Panc1 (cell line): Measurements from ENCODE around the gene BCAN. TPM values are rescaled to one million over a fixed set of nuclear protein-coding genes. Genes with fewer than 3 reads are reported as not detected.
A peak's percentile ranks its signal among the peaks of the same experiment; 100 is the strongest.

Experiments used
- ATAC-seq: fragments of 200-7000 bp; cut with Tn5 transposase; 2 replicates; pipeline ENCODE4 v1.9.1; 2020; ENCODE audit warnings: mild to moderate bottlenecking, moderate library complexity
- BruUV-seq: library from RNA; stranded (reverse); fragments of 400-500 nt; replicated peaks from 2 replicates; lab custom pipeline; 2021; lab: Mats Ljungman, UMichigan
- CTCF ChIA-PET: fragments of 300-600 bp; sonication (Branson Sonifier 250); formaldehyde crosslinking; loops from one replicate; lab custom pipeline; 2022; ENCODE audit warnings: antibody characterized with exemption; lab: Charles Lee
- POLR2A ChIA-PET: fragments of 300-600 bp; sonication (Branson Sonifier 250); formaldehyde crosslinking; loops from one replicate; lab custom pipeline; 2022; ENCODE audit warnings: antibody characterized with exemption; lab: Charles Lee
- DNase-seq: peaks from one replicate; pipeline ENCODE4 v3.0.0-alpha.2; 2010; ENCODE audit warnings: low read depth, low spot score
- H3K27ac ChIP-seq: 2 replicates; pipeline ENCODE4 v1.5.1; 2011; ENCODE audit warnings: mild to moderate bottlenecking, low read length, inconsistent platforms
- H3K27me3 ChIP-seq: fragments of 200-500 bp; sonication (Bioruptor generic); 2 replicates; pipeline ENCODE4 v1.6.0; 2014; ENCODE audit warnings: low read length, inconsistent platforms; ENCODE audit not compliant: control insufficient read depth, insufficient read depth
- H3K36me3 ChIP-seq: fragments of 200-500 bp; sonication (Bioruptor generic); 2 replicates; pipeline ENCODE4 v1.5.1; 2014; ENCODE audit warnings: inconsistent platforms, mild to moderate bottlenecking, low read length, moderate library complexity; ENCODE audit not compliant: control insufficient read depth, insufficient read depth
- H3K4me1 ChIP-seq: 2 replicates; pipeline ENCODE4 v1.5.1; 2011; ENCODE audit warnings: inconsistent platforms, mild to moderate bottlenecking, low read length, moderate library complexity; ENCODE audit not compliant: control insufficient read depth, insufficient read depth
- H3K4me3 ChIP-seq, 2 experiments: 2 replicates each; pipeline ENCODE4 v1.5.1; 2011 to 2012; ENCODE audit warnings: low read depth in 2 of 2, low read length in 2 of 2, mild to moderate bottlenecking in 2 of 2, inconsistent platforms in 1 of 2, moderate library complexity in 1 of 2
- H3K9me3 ChIP-seq: fragments of 200-500 bp; sonication (Bioruptor generic); 2 replicates; pipeline ENCODE4 v1.5.1; 2014; ENCODE audit warnings: low read depth, mild to moderate bottlenecking, inconsistent platforms, low read length, moderate library complexity; ENCODE audit not compliant: control insufficient read depth, insufficient read depth
- POLR2AphosphoS5 ChIP-seq: IDR thresholded peaks from 2 replicates; pipeline ENCODE4 v1.6.1; 2012; ENCODE audit warnings: mild to moderate bottlenecking, low read depth, low read length, moderate library complexity
- SIN3A ChIP-seq: IDR thresholded peaks from 2 replicates; pipeline ENCODE4 v1.6.1; 2012; ENCODE audit warnings: low read depth, mild to moderate bottlenecking, low read length, moderate library complexity, borderline replicate concordance; ENCODE audit not compliant: insufficient read depth
- TCF7L2 ChIP-seq: IDR thresholded peaks from 2 replicates; pipeline ENCODE4 v1.6.1; 2011; ENCODE audit warnings: mild to moderate bottlenecking, low read depth, low read length, inconsistent platforms
- in situ Hi-C: cut with HindIII; loops from 2 replicates; pipeline ENCODE4 v1.10.0; 2016; ENCODE audit warnings: low sequenced_read_pairs, low pct_unique_long_range_greater_than_20kb
- intact Hi-C: fragments of 100-400 bp; cut with micrococcal nuclease; formaldehyde crosslinking; loops from one replicate; pipeline ENCODE4 v1.10.0; 2022; ENCODE audit not compliant: unreplicated experiment
- total RNA-seq: library from RNA; stranded (reverse); gene quantifications from one replicate; pipeline ENCODE4 v1.2.1, GENCODE V29; 2021; ENCODE audit not compliant: unreplicated experiment
- TF ChIP-seq, protein P1 (sequence below): fragments of 450-650 bp; IDR thresholded peaks from 2 replicates; pipeline ENCODE4 v1.5.1; 2017; ENCODE audit warnings: mild to moderate bottlenecking
- TF ChIP-seq, protein P2 (sequence below), 2 experiments: IDR thresholded peaks; 2 replicates each; pipeline ENCODE4 v1.6.1; 2011 to 2012; ENCODE audit warnings: low read depth in 2 of 2, control low read depth in 1 of 2, low read length in 1 of 2, mild to moderate bottlenecking in 1 of 2, moderate library complexity in 1 of 2; ENCODE audit not compliant: insufficient read depth in 1 of 2

The BCAN gene
- total RNA-seq, 1 experiment from 2014 or later: 0.57 TPM

DNA sequence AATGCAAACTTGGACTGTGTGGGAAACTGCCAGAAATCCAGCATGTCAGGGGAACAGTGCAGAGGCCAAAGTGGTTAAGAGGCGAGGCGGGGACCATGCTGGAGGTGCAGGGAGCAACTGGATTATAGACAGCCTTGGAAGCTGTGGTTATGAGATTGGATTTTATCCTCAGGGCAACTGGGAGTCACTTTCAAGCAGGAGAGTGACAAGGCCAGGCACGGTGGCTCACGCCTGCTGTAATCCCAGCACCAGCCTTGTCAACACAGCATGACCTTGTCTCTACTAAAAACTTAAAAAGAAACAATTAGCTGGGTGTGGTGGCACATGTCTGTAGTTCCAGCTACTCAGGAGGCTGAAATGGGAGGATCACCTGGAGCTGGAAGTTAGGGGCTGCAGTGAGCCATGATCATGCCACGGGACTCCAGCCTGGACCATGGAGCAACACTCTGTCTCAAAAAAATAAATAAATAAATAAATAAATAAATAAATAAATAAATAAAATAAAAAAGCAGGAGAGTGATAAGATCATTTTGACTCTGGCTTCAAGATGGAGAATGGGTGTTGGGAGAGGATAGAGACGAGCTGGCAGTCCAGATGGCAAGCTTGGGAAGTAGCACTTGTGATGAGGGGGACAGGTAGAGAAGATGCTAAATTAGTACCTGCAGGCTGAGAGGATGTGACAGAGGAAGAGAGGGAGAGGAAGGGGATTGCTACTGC, 19.2 kb upstream of the BCAN start:
- ATAC-seq (no peak), DNase-seq (no peak)
- Histone ChIP-seq H3K27me3 (peaks cover 2% of the 10 kb centered on the region; the same call in 1 of the 2 replicates), H3K4me1 (peaks cover 4% of the 10 kb centered on the region), H3K36me3 (no peaks in the 10 kb centered on the region), H3K27ac (no peak overlapping the region), H3K9me3 (no peaks in the 10 kb centered on the region), H3K4me3 (no peak overlapping the region)
- ChIA-PET POLR2A (interaction anchor here (0.7 kb wide), 1 partner anchor 28 kb away, joined by 3 read pairs; no protein-coding TSS in a partner anchor), CTCF (interaction anchor here (1.0 to 2.0 kb wide), 2 partner anchors 38 to 83 kb away, joined by 3 to 16 read pairs; no protein-coding TSS in a partner anchor)
- intact Hi-C loops (no loop called here), in situ Hi-C loops (no loop called here)
- TF ChIP-seq SIN3A (no peak), TCF7L2 (no peak), POLR2AphosphoS5 (no peak)
- TF ChIP-seq, protein P1, sequence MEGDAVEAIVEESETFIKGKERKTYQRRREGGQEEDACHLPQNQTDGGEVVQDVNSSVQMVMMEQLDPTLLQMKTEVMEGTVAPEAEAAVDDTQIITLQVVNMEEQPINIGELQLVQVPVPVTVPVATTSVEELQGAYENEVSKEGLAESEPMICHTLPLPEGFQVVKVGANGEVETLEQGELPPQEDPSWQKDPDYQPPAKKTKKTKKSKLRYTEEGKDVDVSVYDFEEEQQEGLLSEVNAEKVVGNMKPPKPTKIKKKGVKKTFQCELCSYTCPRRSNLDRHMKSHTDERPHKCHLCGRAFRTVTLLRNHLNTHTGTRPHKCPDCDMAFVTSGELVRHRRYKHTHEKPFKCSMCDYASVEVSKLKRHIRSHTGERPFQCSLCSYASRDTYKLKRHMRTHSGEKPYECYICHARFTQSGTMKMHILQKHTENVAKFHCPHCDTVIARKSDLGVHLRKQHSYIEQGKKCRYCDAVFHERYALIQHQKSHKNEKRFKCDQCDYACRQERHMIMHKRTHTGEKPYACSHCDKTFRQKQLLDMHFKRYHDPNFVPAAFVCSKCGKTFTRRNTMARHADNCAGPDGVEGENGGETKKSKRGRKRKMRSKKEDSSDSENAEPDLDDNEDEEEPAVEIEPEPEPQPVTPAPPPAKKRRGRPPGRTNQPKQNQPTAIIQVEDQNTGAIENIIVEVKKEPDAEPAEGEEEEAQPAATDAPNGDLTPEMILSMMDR: no peak
- TF ChIP-seq, protein P2, sequence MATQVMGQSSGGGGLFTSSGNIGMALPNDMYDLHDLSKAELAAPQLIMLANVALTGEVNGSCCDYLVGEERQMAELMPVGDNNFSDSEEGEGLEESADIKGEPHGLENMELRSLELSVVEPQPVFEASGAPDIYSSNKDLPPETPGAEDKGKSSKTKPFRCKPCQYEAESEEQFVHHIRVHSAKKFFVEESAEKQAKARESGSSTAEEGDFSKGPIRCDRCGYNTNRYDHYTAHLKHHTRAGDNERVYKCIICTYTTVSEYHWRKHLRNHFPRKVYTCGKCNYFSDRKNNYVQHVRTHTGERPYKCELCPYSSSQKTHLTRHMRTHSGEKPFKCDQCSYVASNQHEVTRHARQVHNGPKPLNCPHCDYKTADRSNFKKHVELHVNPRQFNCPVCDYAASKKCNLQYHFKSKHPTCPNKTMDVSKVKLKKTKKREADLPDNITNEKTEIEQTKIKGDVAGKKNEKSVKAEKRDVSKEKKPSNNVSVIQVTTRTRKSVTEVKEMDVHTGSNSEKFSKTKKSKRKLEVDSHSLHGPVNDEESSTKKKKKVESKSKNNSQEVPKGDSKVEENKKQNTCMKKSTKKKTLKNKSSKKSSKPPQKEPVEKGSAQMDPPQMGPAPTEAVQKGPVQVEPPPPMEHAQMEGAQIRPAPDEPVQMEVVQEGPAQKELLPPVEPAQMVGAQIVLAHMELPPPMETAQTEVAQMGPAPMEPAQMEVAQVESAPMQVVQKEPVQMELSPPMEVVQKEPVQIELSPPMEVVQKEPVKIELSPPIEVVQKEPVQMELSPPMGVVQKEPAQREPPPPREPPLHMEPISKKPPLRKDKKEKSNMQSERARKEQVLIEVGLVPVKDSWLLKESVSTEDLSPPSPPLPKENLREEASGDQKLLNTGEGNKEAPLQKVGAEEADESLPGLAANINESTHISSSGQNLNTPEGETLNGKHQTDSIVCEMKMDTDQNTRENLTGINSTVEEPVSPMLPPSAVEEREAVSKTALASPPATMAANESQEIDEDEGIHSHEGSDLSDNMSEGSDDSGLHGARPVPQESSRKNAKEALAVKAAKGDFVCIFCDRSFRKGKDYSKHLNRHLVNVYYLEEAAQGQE (IDR thresholded peaks at IDR 0.05; ENCODE audit: insufficient read depth in 1 of 2, low read depth in 2 of 2, low read length in 1 of 2): no peak
- no TSS peak for BruUV-seq

DNA sequence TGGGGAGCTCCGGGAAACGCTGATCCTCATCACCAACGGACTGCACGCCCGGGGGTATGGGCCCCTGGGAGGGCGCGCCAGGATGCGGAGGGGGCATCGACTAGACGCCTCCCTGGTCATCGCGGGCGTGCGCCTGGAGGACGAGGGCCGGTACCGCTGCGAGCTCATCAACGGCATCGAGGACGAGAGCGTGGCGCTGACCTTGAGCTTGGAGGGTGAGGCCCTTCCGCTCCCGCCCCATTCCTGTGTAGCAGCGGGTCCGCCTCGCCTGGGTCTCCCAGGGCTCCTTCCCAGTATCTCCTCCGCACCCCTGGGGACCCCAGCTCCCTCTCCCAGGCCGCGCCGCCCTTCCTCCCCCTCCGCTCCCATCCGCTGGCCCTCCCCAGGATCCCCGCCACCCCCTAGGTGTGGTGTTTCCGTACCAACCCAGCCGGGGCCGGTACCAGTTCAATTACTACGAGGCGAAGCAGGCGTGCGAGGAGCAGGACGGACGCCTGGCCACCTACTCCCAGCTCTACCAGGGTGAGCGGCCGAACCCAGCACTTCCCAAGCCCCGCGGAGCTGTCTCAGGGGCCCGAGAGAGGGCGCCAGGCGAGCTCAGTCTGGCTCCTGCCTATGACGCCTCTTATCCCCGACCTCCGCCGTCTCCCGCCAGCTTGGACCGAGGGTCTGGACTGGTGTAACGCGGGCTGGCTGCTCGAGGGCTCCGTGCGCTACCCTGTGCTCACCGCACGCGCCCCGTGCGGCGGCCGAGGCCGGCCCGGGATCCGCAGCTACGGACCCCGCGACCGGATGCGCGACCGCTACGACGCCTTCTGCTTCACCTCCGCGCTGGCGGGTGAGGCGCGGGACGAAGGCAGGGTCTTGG, 17.7 kb upstream of the BCAN start:
- ChIA-PET POLR2A (interaction anchor here (1.0 kb wide), 1 partner anchor 8 kb away, joined by 5 read pairs; no protein-coding TSS in a partner anchor), CTCF (interaction anchor here (0.6 to 2.0 kb wide), 13 partner anchors 12 to 249 kb away, joined by 3 to 16 read pairs (median 4); no protein-coding TSS in a partner anchor)
- H3K9me3 ChIP-seq: no peaks in the 10 kb centered on the region
- peak overlapping the region; percentile 47 to 54 for H3K4me3 ChIP-seq
- in situ Hi-C loops: no loop called here
- H3K27ac ChIP-seq: no peak overlapping the region
- H3K4me1 ChIP-seq: peaks cover 4% of the 10 kb centered on the region
- no TSS peak for BruUV-seq
- intact Hi-C loops: no loop called here
- no peaks in the 10 kb centered on the region for H3K36me3 ChIP-seq
- TF ChIP-seq, protein P2 (IDR thresholded peaks at IDR 0.05; ENCODE audit: insufficient read depth in 1 of 2, low read depth in 2 of 2, low read length in 1 of 2): no peak
- TF ChIP-seq, protein P1: peak; percentile 85
- no peak for TF ChIP-seq POLR2AphosphoS5
- TF ChIP-seq TCF7L2: no peak
- no peak for TF ChIP-seq SIN3A
- DNase-seq (no peak), ATAC-seq (peak; percentile 94)
- H3K27me3 ChIP-seq: peaks cover 2% of the 10 kb centered on the region; the same call in 1 of the 2 replicates
